Caki2 (cell line): ENCODE data around the gene CRYBB2. TPM values are rescaled to one million over a fixed set of nuclear protein-coding genes. Genes with fewer than 3 reads are reported as not detected.
"Not testable (repeated sequence)": the region's sequence is repeated elsewhere in the genome, so short reads cannot be mapped to it uniquely, and the experiment has no call there.

ENCODE experiments used
- DNase-seq: peaks from one replicate; pipeline ENCODE4 v3.0.0-alpha.2; 2015; ENCODE audit warnings: low read depth
- in situ Hi-C: cut with HindIII; loops from 2 replicates; pipeline ENCODE4 v1.10.0; 2016; ENCODE audit warnings: low sequenced_read_pairs, low pct_unique_long_range_greater_than_20kb, mixed read lengths
- total RNA-seq: library from RNA; depleted of rRNA; stranded (reverse); fragments of >200 nt; shearing (Covaris generic); gene quantifications from 2 replicates; pipeline ENCODE4 v1.2.3, GENCODE V29; 2014; ENCODE audit warnings: low replicate concordance; rRNA removed

Gene CRYBB2, protein sequence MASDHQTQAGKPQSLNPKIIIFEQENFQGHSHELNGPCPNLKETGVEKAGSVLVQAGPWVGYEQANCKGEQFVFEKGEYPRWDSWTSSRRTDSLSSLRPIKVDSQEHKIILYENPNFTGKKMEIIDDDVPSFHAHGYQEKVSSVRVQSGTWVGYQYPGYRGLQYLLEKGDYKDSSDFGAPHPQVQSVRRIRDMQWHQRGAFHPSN
- not detected in 2 replicates for total RNA-seq

DNA sequence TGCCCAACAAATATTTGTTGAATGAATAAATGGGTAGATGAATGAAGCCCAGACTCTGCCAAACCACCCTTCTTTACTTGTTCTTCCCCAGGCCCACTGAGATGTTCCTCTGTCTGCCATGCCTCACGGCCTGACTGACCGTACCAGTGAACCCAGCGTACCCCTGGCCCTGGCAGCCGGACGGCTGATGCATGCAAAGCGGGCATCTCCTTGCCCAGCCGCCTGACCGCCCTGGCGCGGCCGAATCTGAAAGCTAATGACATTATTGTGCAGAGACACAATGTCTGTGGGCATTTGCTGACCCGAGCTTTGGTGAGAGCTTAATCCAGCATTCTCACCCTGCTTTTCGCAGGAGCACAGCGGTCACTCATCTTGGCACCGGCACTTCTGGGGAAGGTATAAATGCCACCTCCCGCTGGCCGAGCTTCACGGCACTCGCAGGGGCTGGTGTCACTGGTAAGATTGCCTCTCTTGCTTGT lies at the start of gene CRYBB2:
Gene CRYBB2, plus strand, starts transcription at position 429 of the 479 bp plus-strand sequence. CDS start 1,791 bp downstream, outside the sequence.
- in situ Hi-C loops: no loop called here
- DNase-seq: no peak

DNA sequence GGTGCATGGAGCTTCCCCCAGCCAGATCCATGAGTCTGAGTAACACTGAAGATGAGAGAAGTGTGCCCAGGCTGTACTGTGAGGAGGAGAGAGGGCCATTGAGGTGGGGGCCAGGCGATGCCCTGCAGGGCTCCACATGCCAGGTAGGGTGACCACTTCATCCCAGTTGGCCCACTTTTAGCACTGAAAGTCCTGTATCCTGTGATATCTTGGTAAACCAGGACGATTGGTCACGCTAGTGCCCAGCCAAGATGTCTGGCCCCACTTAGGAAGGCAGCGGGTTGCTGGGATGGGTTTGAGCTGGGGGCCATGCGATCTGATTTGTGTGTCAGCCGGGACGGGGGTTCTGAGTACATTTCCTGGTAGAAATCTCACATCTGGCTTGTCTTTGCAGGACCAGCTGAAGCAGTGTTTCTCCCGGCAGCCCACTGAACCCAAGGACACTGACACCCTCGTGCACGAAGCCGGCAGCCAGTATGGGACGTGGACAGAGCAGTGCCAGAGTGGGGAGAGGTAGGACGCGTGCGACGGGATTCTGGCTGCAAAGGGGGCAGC lies 48.9 kb upstream of the CRYBB2 start:
- in situ Hi-C loops: no loop called here
- no peak for DNase-seq

- peak; percentile 21 for DNase-seq
- in situ Hi-C loops: no loop called here
Observed at GRCh38 chr22:25172153-25172552, 47.3 kb upstream of the CRYBB2 start.

DNA sequence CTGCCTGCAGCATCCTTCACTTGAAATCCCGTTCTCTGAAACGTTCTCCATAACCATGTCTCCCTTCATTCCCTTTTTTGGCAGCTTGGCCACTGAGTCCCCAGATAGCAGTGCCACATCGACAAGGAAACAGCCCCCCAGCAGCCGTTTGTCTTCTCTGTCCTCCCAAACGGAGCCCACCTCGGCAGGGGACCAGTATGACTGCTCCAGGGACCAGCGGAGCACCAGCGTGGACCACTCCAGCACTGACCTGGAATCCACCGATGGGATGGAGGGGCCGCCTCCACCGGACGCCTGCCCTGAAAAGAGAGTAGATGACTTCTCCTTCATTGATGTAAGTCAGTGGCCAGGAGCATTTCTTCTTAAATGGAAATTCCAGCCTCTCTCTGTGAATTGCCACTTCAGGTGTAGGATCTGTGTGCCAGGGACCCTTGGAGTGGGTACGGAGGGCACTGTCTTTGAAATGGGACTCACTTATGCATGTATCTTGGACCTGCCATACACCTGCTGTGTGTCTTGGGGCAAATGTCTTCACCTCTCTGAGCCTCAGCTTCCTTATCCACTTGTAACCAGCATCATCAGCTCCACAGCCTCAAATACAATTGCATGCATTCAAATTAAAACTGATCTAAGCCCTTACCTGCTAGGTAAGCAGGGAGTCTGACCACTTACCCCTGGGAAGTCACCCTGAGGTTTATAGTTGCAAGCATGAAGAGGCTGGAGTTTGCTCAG lies 45.1 kb upstream of the CRYBB2 start:
- DNase-seq: no peak
- in situ Hi-C loops: no loop called here

DNA sequence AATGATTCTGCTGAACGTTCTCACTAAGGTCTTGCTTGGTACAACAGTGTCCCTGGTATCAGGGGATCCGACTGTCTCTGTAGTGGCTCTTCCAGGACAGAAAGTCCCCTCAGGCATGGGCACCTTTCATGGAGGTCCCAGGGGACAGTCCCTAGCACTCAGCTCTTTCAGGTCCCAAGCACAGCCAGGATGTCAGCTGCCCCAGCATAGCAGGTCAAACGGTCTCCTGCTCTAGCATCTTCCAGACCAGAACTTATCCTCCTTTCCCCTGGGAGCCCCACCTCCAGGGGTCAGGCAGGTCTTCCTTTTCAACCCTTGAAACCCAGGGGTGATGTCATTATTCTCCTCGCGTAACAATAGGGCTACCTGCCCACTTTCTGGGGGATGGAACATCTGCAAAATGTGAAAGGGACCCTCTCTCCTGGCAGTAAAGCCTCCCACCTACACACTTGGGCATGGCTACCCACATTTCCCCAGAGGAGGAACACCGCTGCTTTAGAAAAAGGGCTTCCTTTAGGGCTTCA lies 44.5 kb upstream of the CRYBB2 start:
- no peak for DNase-seq
- in situ Hi-C loops: no loop called here

DNA sequence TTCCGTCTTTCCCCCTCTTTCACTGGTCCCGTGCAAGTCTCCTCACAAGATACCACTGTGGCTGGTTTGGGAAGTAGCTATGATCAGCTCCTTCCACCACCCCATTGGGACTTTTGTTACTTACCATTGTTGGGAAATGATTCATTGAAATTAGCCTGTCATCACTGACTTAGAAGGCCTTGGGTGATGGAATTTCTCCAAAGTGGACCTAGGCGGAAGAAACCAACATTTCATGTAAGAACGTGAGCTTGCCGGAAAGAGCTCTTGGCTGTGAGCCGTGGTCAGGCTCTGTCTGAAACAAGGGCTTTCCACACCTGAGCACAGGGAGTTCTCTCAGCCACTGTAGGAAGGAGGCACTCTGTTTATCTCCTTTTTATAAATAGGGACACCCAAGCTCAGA lies 43.3 kb upstream of the CRYBB2 start:
- in situ Hi-C loops: no loop called here
- DNase-seq: no peak

DNA sequence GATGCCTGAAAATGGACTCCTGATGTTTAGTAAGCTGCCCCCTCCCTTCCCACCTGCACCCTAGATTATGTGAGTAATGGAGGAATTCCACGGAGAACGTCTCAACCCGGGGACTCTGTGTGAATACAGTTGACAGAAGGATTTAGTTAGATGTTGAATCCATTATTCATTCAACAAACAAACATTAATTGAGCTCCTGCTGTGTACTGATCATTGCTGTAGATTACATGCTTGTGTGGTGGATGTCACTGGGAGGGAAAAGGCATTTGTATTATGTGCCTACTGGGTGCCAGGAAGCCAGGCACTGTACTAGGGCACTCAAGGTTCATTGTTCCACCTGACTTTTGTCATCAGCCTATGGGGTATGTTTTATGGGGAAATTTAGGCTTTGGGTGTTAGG lies 42.6 kb upstream of the CRYBB2 start:
- in situ Hi-C loops: no loop called here
- DNase-seq: no peak

- no peak for DNase-seq
- in situ Hi-C loops: no loop called here
Observed at GRCh38 chr22:25177226-25177625, 42.2 kb upstream of the CRYBB2 start.

DNA sequence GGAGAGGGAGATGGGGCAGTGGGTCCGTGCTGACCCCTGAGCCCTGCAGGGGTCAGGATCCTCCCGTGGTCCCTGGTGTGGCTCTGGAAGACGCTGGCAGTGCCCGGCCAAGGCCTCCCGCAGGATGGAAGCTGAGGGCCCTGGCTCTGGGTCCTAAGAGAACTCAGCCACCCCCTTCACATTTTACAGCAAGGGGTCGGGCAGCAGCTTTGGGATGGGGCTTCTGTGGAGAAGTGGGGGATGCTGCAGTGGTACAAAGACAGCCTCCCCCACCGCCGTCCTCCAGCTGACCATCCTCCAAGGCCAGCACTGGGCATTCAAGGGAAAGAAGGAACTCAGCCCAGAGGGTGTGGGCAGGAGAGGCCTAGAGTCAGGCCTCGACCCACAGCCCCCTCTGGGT lies 41.5 kb upstream of the CRYBB2 start:
- DNase-seq: no peak
- in situ Hi-C loops: no loop called here

- in situ Hi-C loops, DNase-seq: not testable (repeated sequence)
Observed at GRCh38 chr22:25178348-25178747, 41.1 kb upstream of the CRYBB2 start.

- in situ Hi-C loops, DNase-seq: not testable (repeated sequence)
Observed at GRCh38 chr22:25178869-25179631, 40.4 kb upstream of the CRYBB2 start.

- in situ Hi-C loops: no loop called here
- DNase-seq: no peak
Observed at GRCh38 chr22:25182131-25183110, 37.0 kb upstream of the CRYBB2 start.

DNA sequence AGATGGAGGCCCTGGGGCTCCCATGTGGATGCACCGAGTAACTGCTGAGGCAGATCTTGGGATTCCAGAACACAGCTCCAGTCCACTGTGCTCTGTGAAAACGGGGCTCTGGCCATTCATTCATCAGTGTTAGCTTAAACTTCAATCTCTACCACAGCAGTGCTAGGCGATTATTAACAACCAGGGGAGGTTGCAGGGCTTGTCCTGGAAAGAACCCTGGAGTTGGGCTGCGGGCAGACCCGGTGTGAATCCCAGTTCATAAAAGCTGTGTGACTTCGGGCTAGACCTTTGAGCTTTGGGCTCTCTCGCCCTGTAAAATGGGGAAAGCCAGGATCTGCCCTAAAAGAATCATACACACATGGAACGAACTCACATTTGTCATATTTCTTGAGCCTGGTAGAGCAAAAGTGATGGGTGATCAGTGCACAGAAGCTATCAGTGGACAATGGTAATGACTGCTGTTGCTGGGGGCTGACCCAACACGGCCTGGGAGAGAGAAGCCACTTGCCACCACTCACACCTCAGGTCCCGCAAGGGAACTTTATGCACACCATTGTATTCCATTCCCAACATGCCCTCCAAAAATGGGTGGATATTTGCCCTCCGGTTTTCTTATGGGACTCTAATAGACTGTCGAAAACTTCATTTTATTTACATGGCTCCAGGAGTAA lies 35.4 kb upstream of the CRYBB2 start:
- no peak for DNase-seq

GRCh38 chr22:25186140-25186539 lies 33.3 kb upstream of the CRYBB2 start:
- no peak for DNase-seq
- in situ Hi-C loops: no loop called here

More for the DNA sequence above, 35.4 kb upstream of the CRYBB2 start:
- in situ Hi-C loops: no loop called here

- in situ Hi-C loops: no loop called here
- no peak for DNase-seq
Observed at GRCh38 chr22:25187469-25187868, 32.0 kb upstream of the CRYBB2 start.

DNA sequence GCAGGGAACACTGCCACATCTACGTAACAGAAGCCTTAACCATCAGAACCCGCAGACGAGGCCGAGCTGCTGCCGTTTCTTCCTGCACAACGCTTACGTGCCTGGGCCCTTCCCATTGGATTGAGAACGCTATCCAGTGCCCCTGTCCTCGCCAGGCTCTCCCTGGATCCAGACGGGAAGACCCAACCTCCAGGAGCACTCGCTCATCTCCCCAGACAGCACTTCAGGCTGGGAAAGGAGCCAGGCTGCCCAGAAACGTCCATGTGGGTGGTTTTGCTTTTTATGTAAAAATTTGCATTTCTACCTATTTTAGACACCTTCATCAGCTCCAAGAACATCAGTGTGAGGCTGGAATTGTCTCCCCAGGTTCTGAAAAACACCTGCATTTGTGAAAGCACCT lies 27.0 kb upstream of the CRYBB2 start:
- in situ Hi-C loops: no loop called here
- DNase-seq: no peak

DNA sequence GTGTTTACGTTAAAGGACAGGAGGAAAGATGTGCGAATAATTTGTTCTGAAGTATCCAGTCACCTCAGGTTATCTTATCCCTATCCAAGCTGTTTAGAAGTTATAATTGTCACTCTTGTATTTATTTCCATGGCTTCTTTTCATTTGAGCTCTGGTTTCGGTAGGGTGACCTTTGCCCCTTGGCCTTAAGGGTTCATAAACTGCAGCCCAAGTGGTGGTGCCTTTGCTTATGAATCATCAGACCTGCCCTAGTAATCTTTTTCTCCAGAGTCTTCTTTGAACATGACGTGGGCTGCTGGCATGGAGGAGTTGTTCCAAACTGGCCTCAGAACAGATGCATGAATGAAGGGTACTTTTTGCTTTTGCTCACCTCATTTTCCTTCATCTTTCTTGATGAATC lies 26.3 kb upstream of the CRYBB2 start:
- in situ Hi-C loops: no loop called here

More for the DNA sequence above, 26.3 kb upstream of the CRYBB2 start:
- DNase-seq: no peak
